ENCODE measurements around the gene ZNF45. TPM values are rescaled to one million over a fixed set of nuclear protein-coding genes. Genes with fewer than 3 reads are reported as not detected.
"Not testable (repeated sequence)": the region's sequence is repeated elsewhere in the genome, so short reads cannot be mapped to it uniquely, and the experiment has no call there.

ZNF45 gene
- total RNA-seq, 5 donors from 2014 or later (not counting 1 experiment from before 2014, with no cell fraction given): 12.7 to 22.2 (median 19.2) TPM

- no peaks in the 10 kb centered on the region for H3K27me3 ChIP-seq (replicated peaks in 1 of 2; ENCODE audit: control insufficient read depth in 2 of 2, extremely low read depth in 1 of 2, insufficient read depth in 2 of 2, low read length in 1 of 2)
- H3K36me3 ChIP-seq (ENCODE audit: control insufficient read depth in 2 of 2, extremely low read depth in 1 of 2, insufficient read depth in 1 of 2, low read length in 1 of 2): peaks cover 0 to 4% of the 10 kb centered on the region in 2 donors
- ChIA-PET CTCF (interaction anchor here in 1 of 2 donors (0.7 kb wide), 1 partner anchor 233 kb away, joined by 3 read pairs; no protein-coding TSS in a partner anchor), POLR2A (no interaction called here)
- H3K4me1 ChIP-seq (ENCODE audit: control insufficient read depth in 1 of 2, extremely low read depth in 1 of 2, insufficient read depth in 2 of 2, low read length in 2 of 2): no peaks in the 10 kb centered on the region
- Mint-ChIP-seq H3K4me1 (no peaks in the 10 kb centered on the region), H3K9me3 (peaks cover 15 to 57% (median 33%) of the 10 kb centered on the region in 3 donors), H3K27me3 (no peaks in the 10 kb centered on the region), H3K27ac (no peak overlapping the region), H3K4me3 (no peak overlapping the region), H3K36me3 (peaks cover 40% of the 10 kb centered on the region)
- ATAC-seq (replicated peaks in 1 of 4) (no peak), DNase-seq (no peak)
- H3K9me3 ChIP-seq: peaks cover 6% of the 10 kb centered on the region
- no peak overlapping the region for H3K27ac ChIP-seq (ENCODE audit: low read length)
- H3K4me3 ChIP-seq (ENCODE audit: control insufficient read depth in 1 of 2, extremely low read depth in 1 of 2, low read length in 1 of 2): no peak overlapping the region
- WGBS (ENCODE audit: insufficient coverage): 87% methylated on average over 3 of the region's 4 CpGs
These were observed 25.3 kb upstream of the ZNF45 start for GRCh38 chr19:43960411-43960810.

DNA sequence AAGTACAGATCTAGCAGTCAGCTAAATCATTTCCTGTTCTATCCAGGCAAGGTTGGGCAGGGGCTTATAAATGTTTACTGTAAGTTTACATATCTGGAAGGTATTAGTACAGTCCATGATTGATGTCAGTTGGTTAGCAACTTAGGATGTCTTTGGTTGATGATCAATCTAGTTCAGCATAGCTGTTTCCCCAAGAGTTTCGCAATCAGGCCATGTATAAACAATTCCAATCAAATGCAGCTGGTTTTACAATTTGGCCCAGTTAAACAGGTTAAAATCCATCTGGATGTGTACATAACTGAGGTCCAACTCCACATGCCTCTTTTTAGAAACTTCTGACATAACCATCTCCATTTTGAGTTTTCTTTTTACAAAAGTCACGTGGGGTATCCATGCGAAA is 22.8 kb upstream of the ZNF45 start:
- Mint-ChIP-seq H3K36me3 (peaks cover 28% of the 10 kb centered on the region), H3K9me3 (peaks cover 7 to 47% (median 20%) of the 10 kb centered on the region in 3 donors), H3K27ac (no peak overlapping the region), H3K27me3 (peaks cover 0 to 5% of the 10 kb centered on the region in 2 donors), H3K4me3 (no peak overlapping the region), H3K4me1 (no peaks in the 10 kb centered on the region)
- ChIA-PET CTCF (no interaction called here), POLR2A (interaction anchor here in 1 of 2 donors (0.6 kb wide), 1 partner anchor 10 kb away, joined by 3 read pairs; no protein-coding TSS in a partner anchor)
- no peaks in the 10 kb centered on the region for H3K36me3 ChIP-seq (ENCODE audit: control insufficient read depth in 2 of 2, extremely low read depth in 1 of 2, insufficient read depth in 1 of 2, low read length in 1 of 2)
- H3K4me3 ChIP-seq (ENCODE audit: control insufficient read depth in 1 of 2, extremely low read depth in 1 of 2, low read length in 1 of 2): no peak overlapping the region
- DNase-seq: no peak
- H3K4me1 ChIP-seq (ENCODE audit: control insufficient read depth in 1 of 2, extremely low read depth in 1 of 2, insufficient read depth in 2 of 2, low read length in 2 of 2): no peaks in the 10 kb centered on the region
- peaks cover 2% of the 10 kb centered on the region for H3K9me3 ChIP-seq
- H3K27me3 ChIP-seq (replicated peaks in 1 of 2; ENCODE audit: control insufficient read depth in 2 of 2, extremely low read depth in 1 of 2, insufficient read depth in 2 of 2, low read length in 1 of 2): no peaks in the 10 kb centered on the region
- H3K27ac ChIP-seq (ENCODE audit: low read length): no peak overlapping the region
- WGBS (ENCODE audit: insufficient coverage): 95% methylated on average over 3 of the region's 3 CpGs
- no peak for ATAC-seq (replicated peaks in 1 of 4)

GRCh38 chr19:43956827-43957226 is 21.7 kb upstream of the ZNF45 start:
- DNase-seq (no peak), ATAC-seq (replicated peaks in 1 of 4) (no peak)
- peaks cover 2% of the 10 kb centered on the region for H3K9me3 ChIP-seq
- no peak overlapping the region for H3K4me3 Mint-ChIP-seq
- no peak overlapping the region for H3K27ac ChIP-seq (ENCODE audit: low read length)
- peaks cover 0 to 2% of the 10 kb centered on the region in 2 experiments for H3K4me1 ChIP-seq (ENCODE audit: control insufficient read depth in 1 of 2, extremely low read depth in 1 of 2, insufficient read depth in 2 of 2, low read length in 2 of 2)
- peaks cover 23% of the 10 kb centered on the region for H3K36me3 Mint-ChIP-seq
- H3K4me1 Mint-ChIP-seq: peaks cover 0 to 4% (median 3%) of the 10 kb centered on the region in 3 donors
- WGBS (ENCODE audit: insufficient coverage): 81% methylated on average over 2 of the region's 3 CpGs
- H3K27me3 Mint-ChIP-seq: peaks cover 0 to 5% of the 10 kb centered on the region in 2 donors
- H3K27me3 ChIP-seq (replicated peaks in 1 of 2; ENCODE audit: control insufficient read depth in 2 of 2, extremely low read depth in 1 of 2, insufficient read depth in 2 of 2, low read length in 1 of 2): no peaks in the 10 kb centered on the region
- CTCF ChIA-PET: no interaction called here
- H3K9me3 Mint-ChIP-seq: peaks cover 7 to 45% (median 18%) of the 10 kb centered on the region in 3 donors
- H3K27ac Mint-ChIP-seq: no peak overlapping the region
- no peak overlapping the region for H3K4me3 ChIP-seq (ENCODE audit: control insufficient read depth in 1 of 2, extremely low read depth in 1 of 2, low read length in 1 of 2)
- H3K36me3 ChIP-seq (ENCODE audit: control insufficient read depth in 2 of 2, extremely low read depth in 1 of 2, insufficient read depth in 1 of 2, low read length in 1 of 2): no peaks in the 10 kb centered on the region
- POLR2A ChIA-PET: no interaction called here

DNA sequence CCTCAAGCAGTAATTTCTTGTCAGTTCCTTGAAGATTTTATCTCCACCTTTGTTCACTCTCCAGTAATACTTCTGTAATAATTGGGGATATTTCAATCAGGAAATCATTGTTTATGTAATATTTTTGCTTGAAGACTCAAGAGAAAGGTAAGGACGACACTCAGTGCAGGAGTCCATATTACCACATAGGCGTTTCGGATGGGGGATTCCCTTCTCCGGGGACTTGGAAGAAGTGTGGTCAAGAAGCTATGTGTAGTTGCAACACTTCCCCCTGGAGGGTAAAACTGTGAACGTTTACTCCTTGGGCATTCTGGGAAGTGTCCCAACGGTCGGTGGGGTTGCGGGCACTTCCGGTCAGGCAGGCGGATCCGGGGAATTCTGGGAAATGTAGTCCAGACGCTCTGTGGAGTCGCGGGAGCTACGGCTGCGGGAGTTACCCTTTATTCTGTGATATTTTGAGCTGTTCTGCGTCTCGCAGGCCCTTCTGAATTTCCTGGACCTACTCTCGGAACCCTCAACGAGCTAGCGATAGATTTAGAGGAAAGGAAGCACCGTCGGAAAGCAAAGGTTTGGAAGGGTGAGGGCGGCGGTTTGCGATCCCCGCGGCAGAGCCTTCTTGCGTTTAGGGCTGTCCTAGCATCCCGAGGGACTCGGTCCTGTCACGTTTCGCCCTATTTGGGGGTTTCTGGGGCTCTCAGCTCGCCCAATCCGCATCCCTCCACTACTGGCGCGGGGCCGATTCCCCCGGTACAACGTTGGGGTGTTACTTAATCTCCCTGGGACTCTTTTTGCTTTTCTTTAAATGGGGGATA is 16.0 kb upstream of the ZNF45 start, which contains the start of gene ZNF221:
ZNF221 (plus strand) TSS at position 395 of the 812 bp plus-strand sequence. CDS start 11,499 bp downstream, outside the sequence.
- Mint-ChIP-seq H3K36me3 (peaks cover 26% of the 10 kb centered on the region), H3K9me3 (peaks cover 24 to 50% (median 31%) of the 10 kb centered on the region in 3 donors), H3K27me3 (peaks cover 22 to 30% of the 10 kb centered on the region in 2 donors), H3K27ac (peak within 1 kb of the TSS; percentile 84 to 89), H3K4me1 (peaks cover 10 to 14% (median 12%) of the 10 kb centered on the region in 3 donors), H3K4me3 (peak within 1 kb of the TSS; percentile 95 to 97 (median 96))
- POLR2A ChIA-PET: interaction anchor here in 1 of 2 donors (0.6 kb wide), 1 partner anchor 98 kb away, joined by 3 read pairs; no protein-coding TSS in a partner anchor
- peaks cover 0 to 4% of the 10 kb centered on the region in 2 experiments for H3K27me3 ChIP-seq (replicated peaks in 1 of 2; ENCODE audit: control insufficient read depth in 2 of 2, extremely low read depth in 1 of 2, insufficient read depth in 2 of 2, low read length in 1 of 2)
- H3K4me3 ChIP-seq (ENCODE audit: control insufficient read depth in 1 of 2, extremely low read depth in 1 of 2, low read length in 1 of 2): peak within 1 kb of the TSS; percentile 73 to 75
- peak; percentile 55 to 87 (median 79) for ATAC-seq (replicated peaks in 1 of 4)
- 4% methylated on average over 22 of the region's 40 CpGs for WGBS (ENCODE audit: insufficient coverage)
- peaks cover 0 to 9% of the 10 kb centered on the region in 2 experiments for H3K4me1 ChIP-seq (ENCODE audit: control insufficient read depth in 1 of 2, extremely low read depth in 1 of 2, insufficient read depth in 2 of 2, low read length in 2 of 2)
- peak in 32 of 35 experiments; percentile 1 to 73 (median 20) for DNase-seq
- H3K9me3 ChIP-seq: no peaks in the 10 kb centered on the region
- H3K36me3 ChIP-seq (ENCODE audit: control insufficient read depth in 2 of 2, extremely low read depth in 1 of 2, insufficient read depth in 1 of 2, low read length in 1 of 2): no peaks in the 10 kb centered on the region
- peak within 1 kb of the TSS; percentile 14 for H3K27ac ChIP-seq (ENCODE audit: low read length)
- CTCF ChIA-PET: interaction anchor here in 1 of 2 donors (1.3 kb wide), 1 partner anchor 16 kb away, joined by 5 read pairs; the partner anchor contains the start of gene ZNF45

DNA sequence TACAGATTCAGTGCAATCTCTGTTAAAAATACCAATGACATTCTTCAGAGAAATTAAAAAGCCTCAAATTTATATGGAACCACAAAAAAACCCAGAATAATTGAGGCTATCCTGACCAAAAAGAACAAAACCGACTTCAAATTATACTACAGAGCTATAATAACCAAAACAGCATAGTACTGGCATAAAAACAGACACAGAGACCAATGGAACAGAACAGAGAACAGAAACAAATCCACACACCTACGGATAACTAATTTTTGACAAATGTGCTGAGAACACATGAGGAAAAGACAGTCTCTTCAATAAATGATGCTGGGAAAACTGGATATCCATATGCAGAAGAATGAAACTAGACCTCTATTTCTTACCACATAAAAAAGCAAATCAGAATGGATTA is 14.7 kb upstream of the ZNF45 start:
- DNase-seq; CTCF ChIA-PET; H3K4me1 ChIP-seq (ENCODE audit: control insufficient read depth in 1 of 2, extremely low read depth in 1 of 2, insufficient read depth in 2 of 2, low read length in 2 of 2); ATAC-seq (replicated peaks in 1 of 4); H3K27me3 ChIP-seq (replicated peaks in 1 of 2; ENCODE audit: control insufficient read depth in 2 of 2, extremely low read depth in 1 of 2, insufficient read depth in 2 of 2, low read length in 1 of 2); H3K27ac Mint-ChIP-seq; H3K9me3 ChIP-seq; POLR2A ChIA-PET; H3K36me3 ChIP-seq (ENCODE audit: control insufficient read depth in 2 of 2, extremely low read depth in 1 of 2, insufficient read depth in 1 of 2, low read length in 1 of 2); H3K4me3 ChIP-seq (ENCODE audit: control insufficient read depth in 1 of 2, extremely low read depth in 1 of 2, low read length in 1 of 2); H3K27ac ChIP-seq (ENCODE audit: low read length): not testable (repeated sequence)
- peaks cover 10 to 14% (median 12%) of the 10 kb centered on the region in 3 donors for H3K4me1 Mint-ChIP-seq
- H3K4me3 Mint-ChIP-seq: peak overlapping the region in 2 of 3 donors; percentile 1 to 35
- H3K9me3 Mint-ChIP-seq: peaks cover 27 to 49% (median 34%) of the 10 kb centered on the region in 3 donors
- WGBS (ENCODE audit: insufficient coverage): 71% methylated on average over 1 of the region's 2 CpGs
- H3K36me3 Mint-ChIP-seq: peaks cover 16% of the 10 kb centered on the region
- H3K27me3 Mint-ChIP-seq: peaks cover 21 to 39% of the 10 kb centered on the region in 2 donors

GRCh38 chr19:43947412-43947811 is 12.3 kb upstream of the ZNF45 start:
- Mint-ChIP-seq H3K27me3 (peaks cover 23 to 45% of the 10 kb centered on the region in 2 donors), H3K4me1 (peaks cover 10 to 13% (median 12%) of the 10 kb centered on the region in 3 donors), H3K36me3 (peaks cover 15% of the 10 kb centered on the region), H3K9me3 (peaks cover 27 to 48% (median 34%) of the 10 kb centered on the region in 3 donors)
- H3K27ac Mint-ChIP-seq; H3K4me1 ChIP-seq (ENCODE audit: control insufficient read depth in 1 of 2, extremely low read depth in 1 of 2, insufficient read depth in 2 of 2, low read length in 2 of 2); H3K4me3 ChIP-seq (ENCODE audit: control insufficient read depth in 1 of 2, extremely low read depth in 1 of 2, low read length in 1 of 2); ATAC-seq (replicated peaks in 1 of 4); H3K27ac ChIP-seq (ENCODE audit: low read length); POLR2A ChIA-PET; H3K9me3 ChIP-seq; H3K36me3 ChIP-seq (ENCODE audit: control insufficient read depth in 2 of 2, extremely low read depth in 1 of 2, insufficient read depth in 1 of 2, low read length in 1 of 2); H3K27me3 ChIP-seq (replicated peaks in 1 of 2; ENCODE audit: control insufficient read depth in 2 of 2, extremely low read depth in 1 of 2, insufficient read depth in 2 of 2, low read length in 1 of 2); CTCF ChIA-PET; H3K4me3 Mint-ChIP-seq; DNase-seq: not testable (repeated sequence)
- WGBS (ENCODE audit: insufficient coverage): no CpG with 5 or more reads among the region's 1 CpG
